IMR-90 (cell line): ENCODE measurements around the gene TTLL12. TPM values are rescaled to one million over a fixed set of nuclear protein-coding genes. Genes with fewer than 3 reads are reported as not detected.

Experiments
- ATAC-seq: fragments of 200-7000 bp; cut with Tn5 transposase; 2 replicates; pipeline ENCODE4 v1.9.1; 2020; ENCODE audit warnings: low read depth, mild to moderate bottlenecking, moderate library complexity
- BruUV-seq: library from RNA; stranded (reverse); fragments of 400-500 nt; replicated peaks from 2 replicates; lab custom pipeline; 2021; lab: Mats Ljungman, UMichigan
- CTCF ChIA-PET: fragments of 300-600 bp; formaldehyde crosslinking; extraction: SDS; loops from one replicate; lab custom pipeline; 2021; ENCODE audit warnings: antibody characterized with exemption; lab: Yijun Ruan, JAX
- POLR2A ChIA-PET: fragments of 300-600 bp; sonication (Branson Sonifier 250); formaldehyde crosslinking; loops from one replicate; lab custom pipeline; 2022; ENCODE audit warnings: antibody characterized with exemption; ENCODE audit not compliant: unreplicated experiment; lab: Charles Lee
- DNase-seq: peaks from one replicate; pipeline ENCODE4 v3.0.0; 2013
- H2AFZ ChIP-seq: replicated peaks from 2 replicates; pipeline ENCODE3; 2013; ENCODE audit warnings: low read length, mild to moderate bottlenecking; ENCODE audit not compliant: poor library complexity
- H2AK5ac ChIP-seq: 2 replicates; pipeline ENCODE4 v1.6.1; 2013; ENCODE audit warnings: low read depth, low read length, inconsistent platforms
- H2AK9ac ChIP-seq: replicated peaks from 2 replicates; pipeline ENCODE3; 2013; ENCODE audit warnings: mild to moderate bottlenecking, low read depth, low read length, moderate library complexity; ENCODE audit not compliant: poor library complexity
- H2BK120ac ChIP-seq: 2 replicates; pipeline ENCODE4 v1.6.1; 2013; ENCODE audit warnings: low read depth, low read length, inconsistent platforms
- H2BK15ac ChIP-seq: 3 replicates; pipeline ENCODE4 v1.6.1; 2013; ENCODE audit warnings: low read depth, low read length, inconsistent platforms
- H2BK20ac ChIP-seq: 2 replicates; pipeline ENCODE4 v1.6.1; 2013; ENCODE audit warnings: low read depth, mild to moderate bottlenecking, inconsistent platforms, low read length, moderate library complexity
- H2BK5ac ChIP-seq: 2 replicates; pipeline ENCODE4 v1.6.1; 2013; ENCODE audit warnings: mild to moderate bottlenecking, low read depth, low read length, inconsistent platforms; ENCODE audit not compliant: poor library complexity, severe bottlenecking
- H3K14ac ChIP-seq: replicated peaks from 2 replicates; pipeline ENCODE4 v1.6.1; 2013; ENCODE audit warnings: low read depth, low read length, inconsistent platforms
- H3K18ac ChIP-seq: 2 replicates; pipeline ENCODE4 v1.6.1; 2013; ENCODE audit warnings: low read depth, low read length, control low read depth
- H3K23ac ChIP-seq: 2 replicates; pipeline ENCODE4 v1.6.1; 2013; ENCODE audit warnings: low read depth, low read length, inconsistent platforms
- H3K27ac ChIP-seq: 2 replicates; pipeline ENCODE4 v1.5.1; 2013; ENCODE audit warnings: mild to moderate bottlenecking, control low read depth, low read length; ENCODE audit not compliant: insufficient read depth
- H3K27me3 ChIP-seq: 2 replicates; pipeline ENCODE4 v1.6.1; 2013; ENCODE audit warnings: low read length; ENCODE audit not compliant: control insufficient read depth, insufficient read depth
- H3K36me3 ChIP-seq: 2 replicates; pipeline ENCODE4 v1.6.1; 2013; ENCODE audit warnings: low read length, mixed read lengths; ENCODE audit not compliant: control insufficient read depth, insufficient read depth
- H3K4ac ChIP-seq: 2 replicates; pipeline ENCODE4 v1.6.1; 2013; ENCODE audit warnings: low read depth, low read length, inconsistent platforms
- H3K4me1 ChIP-seq: 2 replicates; pipeline ENCODE4 v1.6.1; 2013; ENCODE audit warnings: low read length, mixed read lengths; ENCODE audit not compliant: control insufficient read depth, insufficient read depth
- H3K4me2 ChIP-seq: 2 replicates; pipeline ENCODE4 v1.6.1; 2013; ENCODE audit warnings: low read depth, mild to moderate bottlenecking, control low read depth, low read length, moderate library complexity
- H3K4me3 ChIP-seq: 2 replicates; pipeline ENCODE4 v1.5.1; 2013; ENCODE audit warnings: low read depth, mild to moderate bottlenecking, control low read depth, low read length, moderate library complexity; ENCODE audit not compliant: insufficient read depth
- H3K56ac ChIP-seq: 2 replicates; pipeline ENCODE4 v1.6.1; 2013; ENCODE audit warnings: low read length, inconsistent platforms; ENCODE audit not compliant: insufficient read depth; ENCODE audit errors: extremely low read depth
- H3K79me1 ChIP-seq, 2 experiments: 2 replicates each; pipeline ENCODE4 v1.6.1; 2013; ENCODE audit warnings: low read length in 2 of 2, inconsistent platforms in 1 of 2, low read depth in 1 of 2
- H3K9ac ChIP-seq: 2 replicates; pipeline ENCODE4 v1.6.1; 2013; ENCODE audit warnings: low read depth, low read length, control low read depth
- H3K9me1 ChIP-seq: 2 replicates; pipeline ENCODE4 v1.6.1; 2013; ENCODE audit warnings: low read length, inconsistent platforms; ENCODE audit not compliant: insufficient read depth
- H3K9me3 ChIP-seq: 2 replicates; pipeline ENCODE4 v1.6.1; 2013; ENCODE audit warnings: low read length; ENCODE audit not compliant: control insufficient read depth, insufficient read depth
- H4K20me1 ChIP-seq: 2 replicates; pipeline ENCODE4 v1.6.1; 2013; ENCODE audit warnings: low read length, inconsistent platforms; ENCODE audit not compliant: insufficient read depth
- H4K5ac ChIP-seq: 2 replicates; pipeline ENCODE4 v1.6.1; 2013; ENCODE audit warnings: mild to moderate bottlenecking, low read depth, low read length, control low read depth
- H4K8ac ChIP-seq, 2 experiments: 2 replicates each; pipeline ENCODE4 v1.6.1; 2013; ENCODE audit warnings: low read depth in 2 of 2, low read length in 2 of 2, control low read depth in 1 of 2, inconsistent platforms in 1 of 2
- H4K91ac ChIP-seq: 2 replicates; pipeline ENCODE4 v1.6.1; 2013; ENCODE audit warnings: low read depth, low read length, inconsistent platforms; ENCODE audit not compliant: insufficient read depth
- CHD1 ChIP-seq: IDR thresholded peaks from 2 replicates; pipeline ENCODE4 v1.6.1; 2012; ENCODE audit warnings: low read depth, low read length, improper control_type of control experiment
- FOS ChIP-seq: fragments of 150-350 bp; IDR thresholded peaks from 2 replicates; pipeline ENCODE4 v1.6.1; 2016; ENCODE audit warnings: low read depth, low read length
- POLR2A ChIP-seq: IDR thresholded peaks from 2 replicates; pipeline ENCODE4 v1.6.1; 2012; ENCODE audit warnings: mild to moderate bottlenecking, low read depth, low read length
- RFX5 ChIP-seq: IDR thresholded peaks from 2 replicates; pipeline ENCODE4 v1.8.0; 2012; ENCODE audit warnings: low read depth, mild to moderate bottlenecking, low read length, moderate library complexity
- SMC3 ChIP-seq: fragments of 150-350 bp; IDR thresholded peaks from 2 replicates; pipeline ENCODE4 v1.6.1; 2016; ENCODE audit warnings: low read depth, mild to moderate bottlenecking, antibody characterized with exemption, low read length, moderate library complexity
- WGBS, 2 experiments: methylation state at CpG; one replicate each; pipeline versions ENCODE4 v1.1.5 to v1.1.7; 2013; ENCODE audit warnings: missing lambda C conversion rate in 2 of 2; ENCODE audit not compliant: insufficient read length in 1 of 2; ENCODE audit errors: extremely low coverage in 2 of 2; 5-methylcytosine and 5-hydroxymethylcytosine counted together
- dilution Hi-C: fragments of 300-500 bp; cut with HindIII; formaldehyde crosslinking; loops from one replicate; pipeline ENCODE4 v1.14.3; 2018; ENCODE audit warnings: low sequenced_read_pairs; ENCODE audit not compliant: unreplicated experiment
- in situ Hi-C: fragments of 300-500 bp; cut with MboI; formaldehyde crosslinking; loops from 3 replicates; pipeline ENCODE4 v1.14.3; 2019; ENCODE audit warnings: low sequenced_read_pairs, inconsistent platforms, mixed read lengths
- intact Hi-C: fragments of 100-400 bp; cut with micrococcal nuclease; formaldehyde crosslinking; loops from 2 replicates; pipeline ENCODE4 v1.10.0; 2022
- polyA plus RNA-seq, 3 experiments: library from polyadenylated mRNA; depleted of rRNA; stranded (reverse); fragments of >200 nt; gene quantifications; 2 replicates each; pipeline ENCODE4 v1.2.3, GENCODE V29; 2012; ENCODE audit warnings: low replicate concordance in 1 of 3
- total RNA-seq: library from RNA; depleted of rRNA; stranded (reverse); fragments of >200 nt; gene quantifications from 2 replicates; pipeline ENCODE4 v1.2.3, GENCODE V29; 2012
- TF ChIP-seq, protein P1 (sequence below): fragments of 150-350 bp; IDR thresholded peaks from 2 replicates; pipeline ENCODE4 v1.6.1; 2017; ENCODE audit warnings: mild to moderate bottlenecking, antibody characterized with exemption, low read length, low read depth

Gene TTLL12
- total and polyA plus RNA-seq, 2 of the 4 experiments (the other 2 are of a cell fraction), result 20.9 to 30.1 TPM

DNA sequence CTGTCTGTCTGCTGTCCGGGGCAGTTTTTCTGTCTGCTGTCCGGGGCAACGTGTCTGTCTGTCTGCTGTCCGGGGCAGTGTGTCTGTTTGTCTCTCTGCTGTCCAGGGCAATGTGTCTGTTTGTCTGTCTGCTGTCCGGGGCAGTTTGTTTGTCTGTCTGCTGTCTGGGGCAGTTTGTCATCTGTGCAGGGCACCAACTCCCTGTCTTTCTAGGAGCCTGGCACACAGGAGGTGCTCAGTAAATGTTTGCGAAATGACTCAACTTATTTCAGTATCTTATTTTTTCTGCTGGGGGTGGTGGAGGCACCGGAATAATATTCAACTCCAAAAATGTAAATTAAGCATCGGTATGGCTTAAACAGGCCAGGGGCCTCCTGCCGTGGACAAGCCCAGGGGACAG, 12.0 kb upstream of the TTLL12 start:
- Histone ChIP-seq H2BK5ac (no peak overlapping the region), H3K4me2 (no peak overlapping the region), H3K9ac (no peak overlapping the region), H2AFZ (peak overlapping the region; percentile 27), H4K8ac (no peak overlapping the region), H4K20me1 (no peaks in the 10 kb centered on the region), H3K27me3 (peaks cover 24% of the 10 kb centered on the region; the same call in 1 of the 2 replicates), H2BK120ac (no peak overlapping the region), H3K4me3 (no peak overlapping the region), H2AK5ac (no peak overlapping the region; the same call in 1 of the 2 replicates), H4K91ac (no peak overlapping the region), H3K18ac (no peak overlapping the region), H3K9me1 (no peaks in the 10 kb centered on the region), H3K56ac (no peak overlapping the region), H2AK9ac (no peak overlapping the region), H3K4me1 (peaks cover 4% of the 10 kb centered on the region; the same call in 1 of the 2 replicates), H2BK15ac (no peak overlapping the region), H2BK20ac (no peak overlapping the region), H3K36me3 (no peaks in the 10 kb centered on the region), H4K5ac (no peak overlapping the region), H3K27ac (no peak overlapping the region), H3K14ac (no peak overlapping the region), H3K4ac (no peak overlapping the region), H3K79me1 (no peaks in the 10 kb centered on the region), H3K23ac (no peak overlapping the region), H3K9me3 (no peaks in the 10 kb centered on the region)
- TF ChIP-seq FOS (no peak), RFX5 (no peak), CHD1 (no peak), POLR2A (no peak), SMC3 (no peak)
- TF ChIP-seq, protein P1, sequence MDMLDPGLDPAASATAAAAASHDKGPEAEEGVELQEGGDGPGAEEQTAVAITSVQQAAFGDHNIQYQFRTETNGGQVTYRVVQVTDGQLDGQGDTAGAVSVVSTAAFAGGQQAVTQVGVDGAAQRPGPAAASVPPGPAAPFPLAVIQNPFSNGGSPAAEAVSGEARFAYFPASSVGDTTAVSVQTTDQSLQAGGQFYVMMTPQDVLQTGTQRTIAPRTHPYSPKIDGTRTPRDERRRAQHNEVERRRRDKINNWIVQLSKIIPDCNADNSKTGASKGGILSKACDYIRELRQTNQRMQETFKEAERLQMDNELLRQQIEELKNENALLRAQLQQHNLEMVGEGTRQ, result no peak
- BruUV-seq, result no TSS peak
- 70% methylated on average over 5 of the region's 9 CpGs; no CpG with 5 or more reads in 1 of the 2 experiments for whole genome bisulfite sequencing, 2 experiments
- POLR2A ChIA-PET, result no interaction called here
- intact Hi-C loops, result no loop called here
- DNase-seq (no peak), ATAC-seq (peak; percentile 21; the same call in 1 of the 2 replicates)
- CTCF ChIA-PET, result no interaction called here
- dilution Hi-C loops, result no loop called here
- in situ Hi-C loops, result no loop called here
